Esophagus squamous epithelium (tissue), 5 donors: ENCODE data around the gene CAMTA1. TPM values are rescaled to one million over a fixed set of nuclear protein-coding genes. Genes with fewer than 3 reads are reported as not detected.

ENCODE experiments used
- DNase-seq: peaks from one replicate; lab custom pipeline; 2025; lab: John Stamatoyannopoulos, UW
- H3K27ac ChIP-seq, 4 donors: fragments of 200-600 bp; sonication (generic); one replicate each; pipeline ENCODE4 v1.5.1; 2016 to 2019; ENCODE audit warnings: mild to moderate bottlenecking in 1 of 4
- H3K27me3 ChIP-seq, 4 donors: fragments of 200-600 bp; sonication (generic); 1 replicate in 3 of 4; 2 replicates in 1 of 4; pipeline versions ENCODE4 v1.5.1 to v1.6.0; 2017 to 2021; ENCODE audit warnings: antibody characterized with exemption in 1 of 4
- H3K36me3 ChIP-seq, 3 donors: fragments of 200-600 bp; sonication (generic); one replicate each; pipeline ENCODE4 v1.5.1; 2016 to 2019
- H3K4me1 ChIP-seq, 3 donors: fragments of 200-600 bp; sonication (generic); one replicate each; pipeline ENCODE4 v1.5.1; 2017 to 2019
- H3K4me3 ChIP-seq, 4 donors: fragments of 200-600 bp; sonication (generic); 1 replicate in 3 of 4; 2 replicates in 1 of 4; pipeline ENCODE4 v1.5.1; 2016 to 2019; ENCODE audit warnings: mild to moderate bottlenecking in 2 of 4, moderate library complexity in 1 of 4
- H3K9me3 ChIP-seq, 3 donors: fragments of 200-600 bp; sonication (generic); one replicate each; pipeline ENCODE4 v1.5.1; 2016 to 2019
- CTCF ChIP-seq, 6 experiments: fragments of 450-650 bp in 4 of 6; fragments of 200-600 bp in 2 of 6; sonication (generic) in 2 of 6; IDR thresholded peaks; one replicate each; pipeline ENCODE4 v1.5.1; 2016 to 2019; ENCODE audit warnings: antibody characterized with exemption in 6 of 6, mild to moderate bottlenecking in 4 of 6, moderate library complexity in 4 of 6
- POLR2A ChIP-seq, 4 donors: fragments of 450-650 bp; IDR thresholded peaks; one replicate each; pipeline ENCODE4 v1.6.1; 2017; ENCODE audit warnings: antibody characterized with exemption in 4 of 4, mild to moderate bottlenecking in 4 of 4, moderate library complexity in 3 of 4
- WGBS, 2 donors: methylation state at CpG; one replicate each; pipeline ENCODE4 v1.1.5; 2018; 5-methylcytosine and 5-hydroxymethylcytosine counted together
- intact Hi-C: fragments of 100-400 bp; cut with DNase I; formaldehyde crosslinking; loops from one replicate; pipeline ENCODE4 v1.15.0; 2022
- total RNA-seq, 4 donors: library from RNA; depleted of rRNA; stranded (reverse); fragments of >200 nt; gene quantifications; one replicate each; pipeline ENCODE4 v1.1.0, GENCODE V29; 2016
- donor health status: DM: yes; HTN: yes; CAD: no.

CAMTA1 gene
- total RNA-seq, 4 donors from 2014 or later, result 31.3 to 77.4 (median 45.9) TPM

DNA sequence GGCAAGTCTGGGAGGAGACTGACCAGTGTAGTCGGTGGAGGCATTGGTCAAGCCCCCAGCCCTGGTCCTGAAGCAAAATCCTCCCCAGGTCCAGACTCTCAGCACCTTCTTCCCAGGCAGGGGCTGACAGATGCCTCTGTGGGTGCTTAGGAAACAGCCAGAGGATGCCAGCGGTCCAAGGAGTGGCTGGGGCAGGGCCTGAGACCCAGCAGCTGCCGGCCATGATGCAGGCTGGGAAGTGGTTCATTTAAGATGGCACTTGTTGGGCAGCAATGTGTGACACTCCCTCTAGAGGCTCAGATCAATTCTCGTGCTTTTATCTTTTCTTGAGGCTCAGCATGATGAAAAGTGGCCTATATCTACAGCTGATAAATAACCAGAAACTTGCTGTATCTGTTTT is 820.8 kb downstream of the CAMTA1 start:
- no peak for TF ChIP-seq CTCF (IDR thresholded peaks at IDR 0.05)
- no peak for TF ChIP-seq POLR2A (IDR thresholded peaks at IDR 0.05)
- Histone ChIP-seq H3K4me1 (no peaks in the 10 kb centered on the region), H3K36me3 (no peaks in the 10 kb centered on the region), H3K27me3 (peaks cover 0 to 30% (median 0%) of the 10 kb centered on the region in 4 donors), H3K4me3 (no peak overlapping the region), H3K27ac (no peak overlapping the region), H3K9me3 (no peaks in the 10 kb centered on the region)
- DNase-seq, result no peak
- 55 to 79% methylated on average over 3 of the region's 4 CpGs for WGBS, 2 donors
- intact Hi-C loops, result no loop called here

- H3K9me3 ChIP-seq, result no peaks in the 10 kb centered on the region
- no peaks in the 10 kb centered on the region for H3K36me3 ChIP-seq
- H3K27me3 ChIP-seq, result peaks cover 0 to 35% (median 0%) of the 10 kb centered on the region in 4 donors
- H3K4me3 ChIP-seq, result no peak overlapping the region
- intact Hi-C loops, result no loop called here
- no peak for TF ChIP-seq CTCF (IDR thresholded peaks at IDR 0.05)
- TF ChIP-seq POLR2A (IDR thresholded peaks at IDR 0.05), result no peak
- H3K27ac ChIP-seq, result no peak overlapping the region
- no peak for DNase-seq
- no peaks in the 10 kb centered on the region for H3K4me1 ChIP-seq
These were observed 821.8 kb downstream of the CAMTA1 start for GRCh38 chr1:7607097-7607496.

DNA sequence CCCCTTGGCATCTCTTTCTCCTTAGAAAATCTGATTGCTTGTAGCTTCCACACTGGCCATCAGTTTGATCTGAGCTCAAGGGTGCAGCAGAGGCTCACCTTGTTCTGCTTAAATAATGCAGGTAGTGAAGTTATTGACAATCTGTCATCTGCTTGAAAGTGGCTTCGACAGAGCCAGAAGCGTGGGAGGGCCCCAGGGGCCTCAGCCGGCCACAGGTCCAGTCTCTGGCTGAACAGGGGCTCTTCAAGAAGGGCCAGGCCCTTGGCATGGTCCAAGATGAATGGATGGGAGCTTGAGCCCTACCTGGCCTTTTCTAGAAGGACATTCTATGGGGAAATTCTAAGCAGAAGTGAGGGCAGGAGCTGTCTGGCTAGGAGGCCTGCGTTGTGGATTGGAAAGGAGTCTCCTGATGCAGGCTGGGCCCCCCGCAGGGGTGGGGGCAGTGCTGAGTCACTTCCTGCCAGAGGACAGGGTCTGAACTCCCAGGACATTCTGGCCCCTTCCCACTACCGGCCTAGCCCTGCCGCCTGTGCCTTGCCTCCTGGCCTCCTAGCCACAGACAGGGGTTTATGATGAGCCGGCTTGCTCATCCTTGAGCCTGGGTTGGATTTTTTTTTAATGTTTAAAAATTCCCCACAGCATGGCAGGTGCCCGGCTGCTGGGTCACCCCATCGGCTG is 823.5 kb downstream of the CAMTA1 start:
- Histone ChIP-seq H3K27me3 (peaks cover 0 to 41% (median 0%) of the 10 kb centered on the region in 4 donors), H3K4me3 (no peak overlapping the region), H3K9me3 (no peaks in the 10 kb centered on the region), H3K36me3 (no peaks in the 10 kb centered on the region), H3K4me1 (no peaks in the 10 kb centered on the region), H3K27ac (no peak overlapping the region)
- 67 to 70% methylated on average over 6 to 10 of the region's 10 CpGs for WGBS, 2 donors
- TF ChIP-seq POLR2A (IDR thresholded peaks at IDR 0.05) (no peak), CTCF (IDR thresholded peaks at IDR 0.05) (no peak)
- no peak for DNase-seq
- intact Hi-C loops, result no loop called here

DNA sequence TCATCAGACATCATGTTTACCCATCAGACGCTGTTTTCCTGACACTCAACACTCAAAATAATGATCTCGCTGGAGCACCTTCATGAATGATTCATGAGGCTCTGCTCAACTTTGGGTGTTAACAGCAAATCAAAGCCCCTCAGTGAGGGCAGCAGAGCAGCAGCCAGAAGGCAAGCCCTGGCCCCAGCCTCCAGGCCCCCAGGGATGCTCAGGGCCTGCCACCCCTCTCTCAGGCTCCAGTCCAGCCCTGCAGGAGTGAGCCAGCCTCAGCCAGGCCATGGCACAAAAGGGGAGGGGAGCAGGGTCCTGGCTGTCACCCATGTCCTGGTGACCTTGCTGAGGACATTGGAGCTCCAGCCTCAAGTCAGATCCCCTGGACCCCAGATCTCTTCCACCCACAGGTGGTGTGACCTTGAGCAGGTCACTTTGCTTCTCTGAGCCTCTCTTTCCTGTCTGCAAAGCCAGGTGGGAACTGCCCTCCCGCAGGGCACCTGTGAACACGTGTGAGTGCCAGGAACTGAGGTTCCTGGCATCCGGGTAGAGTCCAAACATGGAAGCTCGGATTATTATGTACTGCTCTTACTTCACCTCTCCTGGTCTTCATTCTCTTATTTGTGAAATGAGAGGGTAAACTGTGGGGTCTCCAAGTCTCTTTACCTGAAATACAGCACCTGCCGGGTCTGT is 824.2 kb downstream of the CAMTA1 start:
- H3K4me1 ChIP-seq, result no peaks in the 10 kb centered on the region

More for the DNA sequence above, 824.2 kb downstream of the CAMTA1 start:
- Histone ChIP-seq H3K36me3 (no peaks in the 10 kb centered on the region), H3K27ac (no peak overlapping the region), H3K9me3 (no peaks in the 10 kb centered on the region), H3K27me3 (peaks cover 0 to 45% (median 0%) of the 10 kb centered on the region in 4 donors), H3K4me3 (no peak overlapping the region)
- no peak for TF ChIP-seq POLR2A (IDR thresholded peaks at IDR 0.05)
- TF ChIP-seq CTCF (IDR thresholded peaks at IDR 0.05), result no peak
- intact Hi-C loops, result no loop called here
- WGBS, 2 donors, result 69 to 72% methylated on average over 5 to 6 of the region's 7 CpGs
- no peak for DNase-seq
